ENCODE data around the gene ZMIZ1. TPM values are rescaled to one million over a fixed set of nuclear protein-coding genes. Genes with fewer than 3 reads are reported as not detected.

The ZMIZ1 gene
- total RNA-seq, 6 donors from 2014 or later = 51.0 to 99.2 (median 91.8) TPM

DNA sequence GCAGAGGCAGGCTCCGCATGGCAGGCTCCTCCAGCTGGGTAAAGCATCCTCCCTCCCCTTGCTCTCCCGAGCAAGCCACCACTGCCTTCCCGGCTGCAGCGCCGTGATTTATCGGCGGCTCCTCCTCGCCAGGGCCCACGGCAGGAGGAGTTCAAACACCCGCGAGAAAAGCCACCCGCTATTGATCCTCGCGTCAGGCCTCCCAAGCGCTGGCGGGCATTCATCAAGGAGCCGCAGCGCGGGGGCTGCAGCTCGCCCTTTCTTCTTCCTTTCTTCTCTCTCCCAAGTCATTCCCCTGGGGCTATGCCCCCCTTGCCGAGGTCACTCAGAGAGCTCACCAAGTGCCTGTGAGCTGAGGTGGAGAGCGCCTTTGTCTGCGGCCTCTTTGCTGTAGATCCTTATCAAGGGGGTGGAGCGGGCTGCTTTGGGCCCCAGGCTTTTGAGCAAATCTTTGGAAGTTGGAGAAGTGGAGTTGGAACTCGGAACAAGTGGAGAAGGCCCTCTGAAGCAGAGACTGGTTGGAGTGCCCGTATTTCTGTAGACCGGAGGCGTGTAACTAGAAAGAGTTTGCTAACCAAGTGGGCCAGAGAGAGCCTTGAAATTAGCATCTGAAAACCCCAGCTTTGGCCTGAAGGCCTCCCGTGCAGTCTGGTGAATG lies 171.3 kb downstream of the ZMIZ1 start:
- peaks cover 77 to 100% (median 89%) of the 10 kb centered on the region in 4 donors for H3K4me1 ChIP-seq
- peak overlapping the region; percentile 68 to 84 (median 80) for H3K27ac ChIP-seq
- ATAC-seq (ENCODE audit: low FRiP score in 2 of 2) (no peak), DNase-seq (peak in 1 of 2 donors; percentile 61)
- TF ChIP-seq EP300 (IDR thresholded peaks at IDR 0.05) (no peak), POLR2AphosphoS5 (IDR thresholded peaks at IDR 0.05) (no peak), POLR2A (IDR thresholded peaks at IDR 0.05) (no peak)
- TF ChIP-seq, protein P1, sequence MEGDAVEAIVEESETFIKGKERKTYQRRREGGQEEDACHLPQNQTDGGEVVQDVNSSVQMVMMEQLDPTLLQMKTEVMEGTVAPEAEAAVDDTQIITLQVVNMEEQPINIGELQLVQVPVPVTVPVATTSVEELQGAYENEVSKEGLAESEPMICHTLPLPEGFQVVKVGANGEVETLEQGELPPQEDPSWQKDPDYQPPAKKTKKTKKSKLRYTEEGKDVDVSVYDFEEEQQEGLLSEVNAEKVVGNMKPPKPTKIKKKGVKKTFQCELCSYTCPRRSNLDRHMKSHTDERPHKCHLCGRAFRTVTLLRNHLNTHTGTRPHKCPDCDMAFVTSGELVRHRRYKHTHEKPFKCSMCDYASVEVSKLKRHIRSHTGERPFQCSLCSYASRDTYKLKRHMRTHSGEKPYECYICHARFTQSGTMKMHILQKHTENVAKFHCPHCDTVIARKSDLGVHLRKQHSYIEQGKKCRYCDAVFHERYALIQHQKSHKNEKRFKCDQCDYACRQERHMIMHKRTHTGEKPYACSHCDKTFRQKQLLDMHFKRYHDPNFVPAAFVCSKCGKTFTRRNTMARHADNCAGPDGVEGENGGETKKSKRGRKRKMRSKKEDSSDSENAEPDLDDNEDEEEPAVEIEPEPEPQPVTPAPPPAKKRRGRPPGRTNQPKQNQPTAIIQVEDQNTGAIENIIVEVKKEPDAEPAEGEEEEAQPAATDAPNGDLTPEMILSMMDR (IDR thresholded peaks at IDR 0.05) = no peak
- H3K4me3 ChIP-seq = no peak overlapping the region
- no peaks in the 10 kb centered on the region for H3K9me3 ChIP-seq
- H3K27me3 ChIP-seq = no peaks in the 10 kb centered on the region
- WGBS, 2 donors = 39 to 78% methylated on average over 16 to 28 of the region's 29 CpGs
- peaks cover 0 to 3% (median 1%) of the 10 kb centered on the region in 4 donors for H3K36me3 ChIP-seq

DNA sequence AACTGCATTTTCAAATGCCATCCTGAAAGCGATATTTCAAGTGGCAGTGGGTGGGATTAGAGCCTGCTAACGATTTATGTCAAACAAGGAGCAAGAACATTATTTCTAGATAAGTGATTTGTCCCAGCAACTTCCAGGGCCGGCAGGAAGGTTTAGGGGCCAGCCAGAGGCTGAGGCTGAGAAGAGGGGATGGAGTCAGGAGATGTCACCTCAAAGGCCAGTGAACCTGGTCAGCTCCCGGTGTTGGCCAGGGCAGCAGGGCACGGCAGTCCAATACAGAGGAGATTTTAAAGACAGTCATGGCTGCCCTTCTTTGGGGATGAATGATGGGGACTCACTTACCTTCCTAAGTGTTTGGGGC lies 172.8 kb downstream of the ZMIZ1 start:
- WGBS, 2 donors = 37 to 51% methylated on average over 5 of the region's 5 CpGs
- H3K4me3 ChIP-seq = peak overlapping the region in 2 of 4 donors; percentile 61 to 63
- ATAC-seq (ENCODE audit: low FRiP score in 2 of 2) (no peak), DNase-seq (no peak)
- H3K36me3 ChIP-seq = peaks cover 0 to 3% (median 0%) of the 10 kb centered on the region in 4 donors
- H3K9me3 ChIP-seq = no peaks in the 10 kb centered on the region
- H3K4me1 ChIP-seq = peaks cover 84 to 100% (median 91%) of the 10 kb centered on the region in 4 donors
- H3K27ac ChIP-seq = peak overlapping the region; percentile 83 to 87 (median 84)
- TF ChIP-seq POLR2A (IDR thresholded peaks at IDR 0.05) (no peak), EP300 (IDR thresholded peaks at IDR 0.05) (no peak), POLR2AphosphoS5 (IDR thresholded peaks at IDR 0.05) (no peak)
- TF ChIP-seq, protein P1 (IDR thresholded peaks at IDR 0.05) = no peak
- no peaks in the 10 kb centered on the region for H3K27me3 ChIP-seq

DNA sequence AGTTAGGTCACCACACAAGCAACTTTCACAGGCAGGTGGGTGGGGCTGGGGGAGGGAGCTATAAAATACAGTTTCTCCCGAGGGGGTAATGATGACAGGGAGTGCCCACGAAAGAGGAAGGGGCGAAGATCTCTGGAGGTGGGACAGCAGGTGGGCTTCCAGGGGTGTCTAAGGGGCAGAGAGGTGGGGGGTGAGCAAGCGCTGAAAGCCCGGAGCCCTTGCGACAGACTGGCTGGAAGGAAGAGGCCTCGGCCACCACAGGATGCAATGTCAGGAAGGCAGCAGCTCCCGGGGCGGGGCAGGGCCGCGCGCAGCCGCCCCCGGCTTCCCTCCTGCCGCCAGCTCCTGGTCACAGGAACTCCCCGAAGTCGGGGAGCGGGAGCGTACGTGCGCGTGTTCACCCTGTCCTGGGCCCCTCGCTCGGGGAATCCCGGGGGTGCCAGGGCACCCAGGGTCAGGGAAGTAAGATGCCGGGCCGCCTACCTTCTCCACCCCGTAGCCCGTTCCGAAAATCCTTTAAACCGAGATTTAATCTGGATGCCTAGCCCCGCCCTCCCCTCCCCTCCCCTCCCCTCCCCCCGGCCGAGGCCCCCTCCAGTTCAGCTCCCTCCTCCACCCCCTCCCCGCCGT lies 173.3 kb downstream of the ZMIZ1 start:
- H3K4me1 ChIP-seq = peaks cover 85 to 100% (median 91%) of the 10 kb centered on the region in 4 donors
- H3K27ac ChIP-seq = peak overlapping the region; percentile 83 to 87 (median 84)
- TF ChIP-seq, protein P1 (IDR thresholded peaks at IDR 0.05) = no peak
- peak; percentile 52 to 66 for TF ChIP-seq POLR2AphosphoS5 (IDR thresholded peaks at IDR 0.05)
- TF ChIP-seq POLR2A (IDR thresholded peaks at IDR 0.05) = peak in 1 of 4 donors; percentile 68
- peak in 2 of 4 donors; percentile 45 to 55 for TF ChIP-seq EP300 (IDR thresholded peaks at IDR 0.05)
- WGBS, 2 donors = 5 to 6% methylated on average over 7 to 19 of the region's 36 CpGs
- no peaks in the 10 kb centered on the region for H3K27me3 ChIP-seq
- H3K36me3 ChIP-seq = peaks cover 0 to 3% (median 0%) of the 10 kb centered on the region in 4 donors
- no peaks in the 10 kb centered on the region for H3K9me3 ChIP-seq
- ATAC-seq (ENCODE audit: low FRiP score in 2 of 2) = peak; percentile 54 to 76
- H3K4me3 ChIP-seq = peak overlapping the region; percentile 22 to 63 (median 57)
- peak; percentile 84 to 93 for DNase-seq

DNA sequence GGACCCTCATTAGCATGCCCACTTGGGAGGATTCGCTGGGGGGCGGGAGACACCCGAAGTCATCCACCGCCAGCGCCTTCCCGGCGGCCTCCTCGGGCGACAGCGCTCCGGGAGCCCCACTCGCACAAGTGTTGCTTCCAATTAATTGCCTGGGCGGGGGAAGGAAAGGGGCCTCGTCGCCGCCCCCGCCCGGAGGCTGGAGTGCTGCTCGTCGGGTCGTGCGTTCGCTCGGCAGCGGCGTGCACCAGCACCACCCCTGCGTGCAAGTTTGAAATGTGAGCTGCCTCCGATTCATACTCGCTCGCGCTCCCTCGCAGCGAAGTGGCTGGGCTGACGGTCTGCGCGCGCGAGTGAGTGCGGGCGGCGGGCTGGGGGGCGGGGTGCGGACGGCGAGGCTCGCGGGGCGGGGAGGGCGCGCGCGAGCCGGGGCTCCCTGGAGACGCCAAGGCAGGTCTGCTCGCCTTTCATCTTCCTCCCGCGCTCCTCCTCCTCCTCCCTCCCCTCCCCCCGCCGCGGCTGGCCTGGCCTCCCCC lies 173.9 kb downstream of the ZMIZ1 start:
- Histone ChIP-seq H3K4me3 (peak overlapping the region; percentile 22 to 63 (median 57)), H3K36me3 (peaks cover 0 to 3% (median 0%) of the 10 kb centered on the region in 4 donors), H3K27ac (peak overlapping the region; percentile 83 to 87 (median 84)), H3K27me3 (no peaks in the 10 kb centered on the region), H3K9me3 (no peaks in the 10 kb centered on the region), H3K4me1 (peaks cover 87 to 100% (median 91%) of the 10 kb centered on the region in 4 donors)
- no CpG with 5 or more reads among the region's 60 CpGs for WGBS, 2 donors
- DNase-seq = peak; percentile 48 to 92
- TF ChIP-seq EP300 (IDR thresholded peaks at IDR 0.05) = no peak
- peak in 1 of 2 donors; percentile 22 for TF ChIP-seq POLR2AphosphoS5 (IDR thresholded peaks at IDR 0.05)
- ATAC-seq (ENCODE audit: low FRiP score in 2 of 2) = peak in 1 of 2 donors; percentile 64
